OCI-LY3 (cell line): ENCODE data around the gene PCDHGB4.

Experiments used
- EZH2phosphoT487 ChIP-seq: fragments of 200-600 bp; shearing (Covaris generic); IDR thresholded peaks from 2 replicates; pipeline ENCODE4 v1.6.1; 2018; ENCODE audit warnings: antibody characterized with exemption, mixed run types, low read depth
- TF ChIP-seq, protein P1 (sequence below): fragments of 200-600, 300-600 bp; sonication (generic); IDR thresholded peaks from 2 replicates; pipeline ENCODE4 v1.5.1; 2014; ENCODE audit warnings: antibody characterized with exemption, low read length, low read depth

DNA sequence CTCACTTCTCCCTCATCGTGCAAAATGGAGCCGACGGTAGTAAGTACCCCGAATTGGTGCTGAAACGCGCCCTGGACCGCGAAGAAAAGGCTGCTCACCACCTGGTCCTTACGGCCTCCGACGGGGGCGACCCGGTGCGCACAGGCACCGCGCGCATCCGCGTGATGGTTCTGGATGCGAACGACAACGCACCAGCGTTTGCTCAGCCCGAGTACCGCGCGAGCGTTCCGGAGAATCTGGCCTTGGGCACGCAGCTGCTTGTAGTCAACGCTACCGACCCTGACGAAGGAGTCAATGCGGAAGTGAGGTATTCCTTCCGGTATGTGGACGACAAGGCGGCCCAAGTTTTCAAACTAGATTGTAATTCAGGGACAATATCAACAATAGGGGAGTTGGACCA is 43.8 kb downstream of the PCDHGB4 start:
- TF ChIP-seq, protein P1, sequence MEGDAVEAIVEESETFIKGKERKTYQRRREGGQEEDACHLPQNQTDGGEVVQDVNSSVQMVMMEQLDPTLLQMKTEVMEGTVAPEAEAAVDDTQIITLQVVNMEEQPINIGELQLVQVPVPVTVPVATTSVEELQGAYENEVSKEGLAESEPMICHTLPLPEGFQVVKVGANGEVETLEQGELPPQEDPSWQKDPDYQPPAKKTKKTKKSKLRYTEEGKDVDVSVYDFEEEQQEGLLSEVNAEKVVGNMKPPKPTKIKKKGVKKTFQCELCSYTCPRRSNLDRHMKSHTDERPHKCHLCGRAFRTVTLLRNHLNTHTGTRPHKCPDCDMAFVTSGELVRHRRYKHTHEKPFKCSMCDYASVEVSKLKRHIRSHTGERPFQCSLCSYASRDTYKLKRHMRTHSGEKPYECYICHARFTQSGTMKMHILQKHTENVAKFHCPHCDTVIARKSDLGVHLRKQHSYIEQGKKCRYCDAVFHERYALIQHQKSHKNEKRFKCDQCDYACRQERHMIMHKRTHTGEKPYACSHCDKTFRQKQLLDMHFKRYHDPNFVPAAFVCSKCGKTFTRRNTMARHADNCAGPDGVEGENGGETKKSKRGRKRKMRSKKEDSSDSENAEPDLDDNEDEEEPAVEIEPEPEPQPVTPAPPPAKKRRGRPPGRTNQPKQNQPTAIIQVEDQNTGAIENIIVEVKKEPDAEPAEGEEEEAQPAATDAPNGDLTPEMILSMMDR: no peak
- TF ChIP-seq EZH2phosphoT487: no peak
